Stimulated activated CD4-positive, alpha-beta T cell treated with anti-CD3 and anti-CD28 coated beads, TNF-alpha, amount 100 ng/mL, for 48 hours (primary cell): Measurements from ENCODE around the gene NCKIPSD.

Source experiments
- DNase-seq, 3 donors: peaks; one replicate each; pipeline ENCODE4 v3.0.0-alpha.2; 2020; ENCODE audit warnings: low read depth in 3 of 3

Gene NCKIPSD

GRCh38 chr3:48647714-48648113 is 38.0 kb downstream of the NCKIPSD start:
- DNase-seq: no peak

GRCh38 chr3:48644898-48645760 is 40.6 kb downstream of the NCKIPSD start:
- no peak for DNase-seq

GRCh38 chr3:48642605-48643004 is 43.1 kb downstream of the NCKIPSD start:
- DNase-seq: no peak

- no peak for DNase-seq
Measured at GRCh38 chr3:48641396-48641795, 44.3 kb downstream of the NCKIPSD start.

- no peak for DNase-seq
Measured at GRCh38 chr3:48639944-48640606, 45.6 kb downstream of the NCKIPSD start.

GRCh38 chr3:48637305-48637704 is 48.4 kb downstream of the NCKIPSD start:
- no peak for DNase-seq

- DNase-seq: no peak
Measured at GRCh38 chr3:48636149-48636655, 49.5 kb downstream of the NCKIPSD start.

GRCh38 chr3:48635222-48636021 is 50.3 kb downstream of the NCKIPSD start, which contains the start of gene SLC26A6:
Gene SLC26A6 (minus strand): TSS chr3:48635461. CDS start chr3:48635393, 68 bp downstream.
- DNase-seq: peak; percentile 89 to 94 (median 94)

GRCh38 chr3:48634661-48635221 is 51.0 kb downstream of the NCKIPSD start:
- DNase-seq: peak in 2 of 3 donors; percentile 14 to 54

GRCh38 chr3:48633743-48634142 is 52.0 kb downstream of the NCKIPSD start:
- DNase-seq: no peak

- no peak for DNase-seq
Measured at GRCh38 chr3:48633256-48633655, 52.5 kb downstream of the NCKIPSD start.

- DNase-seq: no peak
Measured at GRCh38 chr3:48631516-48632448, 53.9 kb downstream of the NCKIPSD start.

GRCh38 chr3:48630833-48631232 is 54.9 kb downstream of the NCKIPSD start:
- no peak for DNase-seq

GRCh38 chr3:48630407-48630806 is 55.3 kb downstream of the NCKIPSD start:
- no peak for DNase-seq

GRCh38 chr3:48629894-48630293 is 55.8 kb downstream of the NCKIPSD start:
- no peak for DNase-seq

- DNase-seq: no peak
Measured at GRCh38 chr3:48628277-48629017, 57.3 kb downstream of the NCKIPSD start.

GRCh38 chr3:48625600-48625999 is 60.1 kb downstream of the NCKIPSD start:
- DNase-seq: no peak

GRCh38 chr3:48624767-48625166 is 60.9 kb downstream of the NCKIPSD start:
- no peak for DNase-seq

- no peak for DNase-seq
Measured at GRCh38 chr3:48623851-48624547, 61.7 kb downstream of the NCKIPSD start.
